Measurements from ENCODE around the gene CAT.

CAT gene

GRCh38 chr11:34408580-34409172 is 30.1 kb upstream of the CAT start:
- Histone ChIP-seq H3K9ac (ENCODE audit: low read length) (no peak overlapping the region), H3K79me2 (ENCODE audit: low read length) (no peaks in the 10 kb centered on the region), H3K4me2 (ENCODE audit: low read depth, low read length) (peak overlapping the region; percentile 28; the same call in 1 of the 2 replicates), H4K20me1 (ENCODE audit: insufficient read depth, low read length) (no peaks in the 10 kb centered on the region), H3K4me1 (ENCODE audit: low read length) (peaks cover 10% of the 10 kb centered on the region; the same call in 1 of the 2 replicates), H3K27me3 (replicated peaks; ENCODE audit: insufficient read depth, low read length) (peaks cover 25% of the 10 kb centered on the region), H3F3A (ENCODE audit: insufficient read depth, low read length) (no peaks in the 10 kb centered on the region), H2AFZ (ENCODE audit: low read length) (peak overlapping the region; percentile 46; the same call in 1 of the 2 replicates), H3K9me3 (replicated peaks; ENCODE audit: insufficient read depth, low read length) (no peaks in the 10 kb centered on the region), H3K36me3 (replicated peaks; ENCODE audit: insufficient read depth, low read length) (no peaks in the 10 kb centered on the region), H3K27ac (ENCODE audit: low read length) (no peak overlapping the region), H3K4me3 (ENCODE audit: low read length) (no peak overlapping the region), H3K9me2 (replicated peaks; ENCODE audit: insufficient read depth, low read length) (no peaks in the 10 kb centered on the region)
- peak; percentile 49 for DNase-seq
- TF ChIP-seq EZH2phosphoT487 (IDR thresholded peaks at IDR 0.05; ENCODE audit: low read length) (no peak), CTCF (IDR thresholded peaks at IDR 0.05; ENCODE audit: low read length) (no peak), EZH2 (optimal IDR thresholded peaks at IDR 0.05; ENCODE audit: low read depth, low read length) (no peak)

DNA sequence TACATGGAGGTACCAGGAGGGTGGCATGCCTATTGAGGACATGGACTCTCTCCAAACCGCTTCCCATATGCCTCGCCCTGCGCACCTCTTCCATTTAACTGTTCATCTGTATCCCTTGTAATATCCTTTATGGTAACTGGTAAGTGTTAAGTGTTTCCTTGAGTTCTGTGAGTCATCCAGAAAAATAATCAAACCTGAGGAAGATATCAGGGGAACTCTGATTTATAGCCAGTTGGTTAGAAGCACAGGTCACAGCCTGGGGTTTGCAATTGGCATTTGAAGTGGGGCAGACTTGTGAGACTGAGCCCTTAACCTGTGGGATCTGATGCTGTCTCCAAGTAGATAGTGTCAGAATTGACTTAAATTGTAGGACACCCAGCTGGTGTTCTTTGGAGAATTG is 27.6 kb upstream of the CAT start:
- H3K9me3 ChIP-seq (replicated peaks; ENCODE audit: insufficient read depth, low read length), result no peaks in the 10 kb centered on the region
- no peak for DNase-seq

GRCh38 chr11:34411791-34412190 is 26.9 kb upstream of the CAT start:
- Histone ChIP-seq H4K20me1 (ENCODE audit: insufficient read depth, low read length) (no peaks in the 10 kb centered on the region), H3K4me1 (ENCODE audit: low read length) (no peaks in the 10 kb centered on the region), H3K79me2 (ENCODE audit: low read length) (no peaks in the 10 kb centered on the region), H2AFZ (ENCODE audit: low read length) (no peak overlapping the region), H3K9ac (ENCODE audit: low read length) (no peak overlapping the region), H3K9me2 (replicated peaks; ENCODE audit: insufficient read depth, low read length) (no peaks in the 10 kb centered on the region), H3K4me3 (ENCODE audit: low read length) (no peak overlapping the region), H3K27me3 (replicated peaks; ENCODE audit: insufficient read depth, low read length) (peaks cover under 1% of the 10 kb centered on the region; the same call in 1 of the 2 replicates), H3K27ac (ENCODE audit: low read length) (no peak overlapping the region), H3F3A (ENCODE audit: insufficient read depth, low read length) (no peaks in the 10 kb centered on the region), H3K9me3 (replicated peaks; ENCODE audit: insufficient read depth, low read length) (no peaks in the 10 kb centered on the region), H3K4me2 (ENCODE audit: low read depth, low read length) (no peak overlapping the region), H3K36me3 (replicated peaks; ENCODE audit: insufficient read depth, low read length) (no peaks in the 10 kb centered on the region)
- no peak for DNase-seq
- TF ChIP-seq EZH2 (optimal IDR thresholded peaks at IDR 0.05; ENCODE audit: low read depth, low read length) (no peak), CTCF (IDR thresholded peaks at IDR 0.05; ENCODE audit: low read length) (no peak), EZH2phosphoT487 (IDR thresholded peaks at IDR 0.05; ENCODE audit: low read length) (no peak)

More for the DNA sequence above, 27.6 kb upstream of the CAT start:
- Histone ChIP-seq H4K20me1 (ENCODE audit: insufficient read depth, low read length) (no peaks in the 10 kb centered on the region), H3K27me3 (replicated peaks; ENCODE audit: insufficient read depth, low read length) (peaks cover 7% of the 10 kb centered on the region), H3K4me2 (ENCODE audit: low read depth, low read length) (no peak overlapping the region), H3K27ac (ENCODE audit: low read length) (no peak overlapping the region), H3K79me2 (ENCODE audit: low read length) (no peaks in the 10 kb centered on the region), H3K9ac (ENCODE audit: low read length) (no peak overlapping the region), H3K4me3 (ENCODE audit: low read length) (no peak overlapping the region), H3K36me3 (replicated peaks; ENCODE audit: insufficient read depth, low read length) (no peaks in the 10 kb centered on the region), H3F3A (ENCODE audit: insufficient read depth, low read length) (no peaks in the 10 kb centered on the region), H2AFZ (ENCODE audit: low read length) (no peak overlapping the region), H3K4me1 (ENCODE audit: low read length) (no peaks in the 10 kb centered on the region), H3K9me2 (replicated peaks; ENCODE audit: insufficient read depth, low read length) (no peaks in the 10 kb centered on the region)
- no peak for TF ChIP-seq EZH2 (optimal IDR thresholded peaks at IDR 0.05; ENCODE audit: low read depth, low read length)
- no peak for TF ChIP-seq CTCF (IDR thresholded peaks at IDR 0.05; ENCODE audit: low read length)
- TF ChIP-seq EZH2phosphoT487 (IDR thresholded peaks at IDR 0.05; ENCODE audit: low read length), result no peak

Measured in MM.1S (cell line).